DMS53 treated with DMSO at 0.1 percent for 48 hours (cell line): ENCODE data around the gene WIPF2.

Experiments used
- DNase-seq: peaks from one replicate; lab custom pipeline; 2025; ENCODE audit not compliant: unreplicated experiment; lab: John Stamatoyannopoulos, UW

The WIPF2 gene

DNA sequence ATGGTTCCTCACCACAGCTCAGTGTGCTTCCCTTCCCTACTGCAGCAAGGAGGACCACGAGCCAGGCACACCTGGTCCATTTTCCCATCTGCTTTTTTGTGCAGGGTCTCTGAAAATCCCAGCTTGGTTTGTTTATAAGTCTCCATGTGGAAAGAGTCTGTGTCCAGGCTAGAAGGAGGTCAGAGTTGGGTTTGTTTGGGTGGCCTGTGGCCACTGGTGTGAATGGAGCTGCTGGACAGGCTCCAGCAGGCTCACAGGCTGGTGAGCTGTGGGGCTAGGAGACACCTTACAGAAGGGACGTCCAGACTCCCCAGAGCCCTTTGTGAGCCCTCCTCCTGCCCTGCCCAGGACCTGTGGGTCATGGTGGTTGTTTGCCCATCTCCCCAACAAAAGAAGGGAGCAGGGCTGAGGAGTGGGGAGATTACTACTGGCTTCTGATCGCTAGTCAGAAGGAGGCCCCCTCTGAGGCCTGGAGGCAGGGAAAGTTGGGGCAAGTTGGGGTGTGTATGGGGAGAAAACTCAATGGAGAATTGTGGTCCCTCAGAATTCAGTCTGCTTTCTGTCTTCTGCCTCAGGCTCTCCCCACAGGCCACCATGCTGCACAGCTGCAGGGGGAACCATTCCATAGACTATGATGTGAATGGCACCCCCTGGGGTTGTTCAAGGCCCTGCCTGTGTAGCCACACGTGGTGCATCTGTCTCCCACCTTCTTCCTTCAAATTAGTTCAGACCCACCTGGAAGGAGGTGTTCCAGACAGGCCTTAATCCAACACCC, 94.0 kb downstream of the WIPF2 start:
- no peak for DNase-seq

DNA sequence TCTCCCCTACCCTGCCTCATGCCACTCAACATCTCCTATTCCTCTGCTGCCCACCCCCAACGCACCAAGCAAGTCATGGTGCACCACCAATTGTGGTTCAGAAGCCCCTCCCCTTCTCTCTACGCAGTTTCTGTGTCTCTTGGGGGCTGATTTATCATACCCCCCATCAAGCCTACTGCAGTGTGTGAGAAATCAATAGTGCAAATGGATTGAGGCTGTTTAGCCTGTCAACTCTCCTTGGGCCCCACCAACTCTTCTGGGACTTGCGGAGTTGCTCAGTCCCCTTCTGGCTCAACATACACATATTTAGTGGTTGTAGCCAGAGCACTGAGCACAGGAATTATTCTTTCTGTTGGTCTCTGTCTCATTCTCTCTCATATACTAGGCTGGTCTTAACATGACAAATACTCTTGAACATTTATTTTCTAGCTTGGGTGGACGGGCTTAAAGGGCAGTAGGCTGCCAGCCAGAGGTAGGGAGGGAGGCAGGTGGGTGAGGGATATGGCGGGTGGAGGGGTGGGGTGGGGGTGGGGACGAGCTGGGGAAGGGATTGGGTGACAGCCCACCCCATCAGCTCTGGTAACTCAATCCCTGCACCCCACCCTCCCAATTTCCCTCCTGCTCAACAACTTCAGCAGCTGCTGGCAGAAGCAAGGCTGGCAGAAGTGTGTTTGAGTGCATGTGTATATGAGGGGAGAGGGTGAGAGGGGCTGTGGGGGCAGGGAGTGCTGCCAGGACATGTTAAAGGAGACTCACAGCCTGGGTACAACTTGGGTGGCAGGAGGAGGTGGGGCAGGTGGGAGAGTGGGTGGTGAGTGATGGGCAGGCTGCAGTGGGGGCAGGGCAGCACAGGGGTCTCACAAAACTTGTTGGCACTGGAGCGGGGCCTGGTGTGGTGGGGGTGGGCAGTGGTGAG, 94.8 kb downstream of the WIPF2 start:
- DNase-seq, result no peak

DNA sequence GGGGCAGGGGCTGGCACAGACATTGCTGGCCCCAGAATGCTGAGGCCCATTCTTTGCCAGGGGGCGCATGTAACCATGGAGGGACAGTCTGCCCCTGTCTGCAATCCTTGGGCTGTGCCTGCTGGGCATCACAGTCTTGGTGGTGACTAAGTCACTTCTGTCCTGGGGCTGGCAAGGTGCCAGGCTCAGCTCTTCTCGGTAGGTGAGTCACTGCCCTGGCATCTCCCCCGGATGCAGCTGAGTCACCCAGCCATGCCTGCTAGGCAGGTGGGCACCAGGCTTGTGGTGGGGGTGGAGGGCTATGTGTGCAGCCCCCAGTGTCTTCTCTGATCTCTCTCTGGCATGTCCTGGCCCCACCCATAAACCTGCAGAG, 95.5 kb downstream of the WIPF2 start:
- peak; percentile 86 for DNase-seq

- DNase-seq, result no peak
Observed at GRCh38 chr17:40315206-40315605, 96.1 kb downstream of the WIPF2 start.

- no peak for DNase-seq
Observed at GRCh38 chr17:40315678-40316570, 96.8 kb downstream of the WIPF2 start.

DNA sequence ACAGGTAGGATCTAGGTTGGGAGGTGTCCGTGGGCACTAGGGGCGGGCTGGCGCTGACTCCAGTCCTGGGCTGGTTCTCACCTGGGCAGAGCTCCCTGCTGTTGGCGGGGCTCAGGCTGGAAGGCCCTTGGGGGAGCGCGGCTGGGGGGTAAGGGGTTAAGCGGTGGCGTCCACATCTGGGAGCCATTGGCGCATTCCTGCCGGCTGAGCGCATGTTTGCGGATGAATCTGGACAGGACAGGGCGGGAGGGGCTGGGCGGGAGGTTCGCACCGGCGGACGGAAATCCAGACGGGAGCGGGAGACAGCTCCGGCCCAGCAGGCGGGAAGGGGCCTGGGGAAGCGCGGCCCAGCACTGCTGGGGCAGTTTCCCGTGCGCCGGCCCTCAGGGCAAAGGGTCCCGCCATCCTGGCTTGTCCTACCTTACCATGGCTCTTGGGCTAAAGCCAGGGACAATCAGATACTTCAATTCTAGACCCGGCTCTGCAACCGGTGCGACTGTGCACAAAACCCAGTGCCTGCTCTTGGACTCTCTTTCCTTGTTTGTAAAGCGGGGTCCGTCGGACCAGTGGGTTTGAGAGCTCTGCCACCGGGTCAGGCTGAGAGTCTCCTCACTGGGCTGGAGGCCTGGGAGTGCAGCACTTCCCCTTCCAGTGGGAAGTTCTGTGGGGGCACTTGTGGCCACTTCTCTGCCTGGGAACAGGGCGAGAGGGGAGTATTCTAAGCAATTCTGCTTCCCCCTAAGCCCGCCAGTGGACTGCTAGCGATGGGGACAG, 97.7 kb downstream of the WIPF2 start:
- DNase-seq, result peak; percentile 18

DNA sequence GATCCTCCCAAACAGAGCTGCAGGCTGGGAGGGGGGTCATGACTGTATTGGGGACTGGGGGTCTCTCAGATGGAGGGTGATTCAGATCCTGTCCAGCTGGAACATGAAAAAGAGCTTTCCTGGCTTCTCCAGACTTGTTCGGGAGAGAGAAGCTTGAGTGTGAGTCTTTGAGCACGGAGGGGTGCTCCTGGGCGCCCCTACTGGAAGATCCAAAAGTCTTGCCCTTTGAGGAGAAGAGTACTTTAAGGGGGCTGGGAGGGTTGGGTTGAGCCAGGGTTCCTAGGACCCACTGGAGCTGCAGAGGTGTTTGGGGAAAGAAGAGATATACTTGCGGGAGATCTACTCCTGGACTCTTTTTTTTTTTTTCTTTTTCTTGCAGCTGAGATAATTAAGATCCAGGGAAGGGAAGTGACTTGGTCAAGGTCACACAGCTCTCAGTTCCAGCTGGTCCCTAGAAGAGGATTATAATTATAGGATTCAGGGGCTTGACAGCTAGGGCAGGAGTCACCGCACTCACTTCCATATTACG, 98.3 kb downstream of the WIPF2 start:
- peak; percentile 17 for DNase-seq

DNA sequence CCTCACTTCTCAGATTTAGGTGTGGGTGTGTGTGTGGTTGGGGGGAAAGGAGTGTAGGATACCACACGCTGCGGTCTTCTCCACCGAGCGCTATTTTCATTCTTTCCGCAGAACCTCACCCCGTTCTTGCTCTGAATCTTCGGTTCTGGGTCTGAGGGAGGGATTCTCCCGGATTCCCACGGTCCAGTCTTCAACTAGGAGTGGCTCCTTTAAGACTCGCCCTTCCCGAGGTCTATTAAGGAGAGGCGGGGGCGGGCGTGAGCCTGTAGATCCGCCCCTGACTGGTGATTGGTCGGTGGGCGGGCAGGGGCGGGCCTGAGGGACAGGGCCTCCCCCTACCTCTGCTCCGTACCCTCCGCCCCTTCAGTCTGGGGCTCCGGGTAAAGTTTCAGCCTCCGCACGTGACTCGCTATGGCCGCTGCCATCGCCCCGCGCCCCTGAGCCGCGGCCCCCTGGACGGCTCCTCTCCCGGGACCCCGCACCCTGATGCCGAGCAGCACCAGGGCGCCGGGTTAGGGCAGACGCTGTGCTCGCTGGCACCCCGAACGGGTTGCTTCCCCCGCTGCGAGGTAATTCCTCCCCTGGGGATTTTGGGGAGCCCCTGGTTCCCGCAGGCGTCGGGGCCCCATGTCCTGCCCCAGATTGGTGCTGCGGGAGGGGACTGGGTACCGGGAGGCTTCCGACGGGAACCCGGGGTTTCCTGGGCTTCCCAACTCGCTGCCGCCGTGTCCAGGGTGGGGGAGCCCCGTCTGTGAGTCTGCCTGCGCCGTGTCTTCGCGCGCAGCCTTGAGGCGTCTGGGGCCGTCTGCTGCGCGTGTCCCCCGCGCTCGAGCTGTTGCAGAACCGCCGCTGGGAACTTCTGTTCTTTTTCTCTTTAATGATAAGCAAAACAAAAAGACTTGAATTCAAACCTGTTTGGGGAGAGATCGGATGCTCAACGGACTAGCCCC, 99.1 kb downstream of the WIPF2 start:
- peak; percentile 79 for DNase-seq

DNA sequence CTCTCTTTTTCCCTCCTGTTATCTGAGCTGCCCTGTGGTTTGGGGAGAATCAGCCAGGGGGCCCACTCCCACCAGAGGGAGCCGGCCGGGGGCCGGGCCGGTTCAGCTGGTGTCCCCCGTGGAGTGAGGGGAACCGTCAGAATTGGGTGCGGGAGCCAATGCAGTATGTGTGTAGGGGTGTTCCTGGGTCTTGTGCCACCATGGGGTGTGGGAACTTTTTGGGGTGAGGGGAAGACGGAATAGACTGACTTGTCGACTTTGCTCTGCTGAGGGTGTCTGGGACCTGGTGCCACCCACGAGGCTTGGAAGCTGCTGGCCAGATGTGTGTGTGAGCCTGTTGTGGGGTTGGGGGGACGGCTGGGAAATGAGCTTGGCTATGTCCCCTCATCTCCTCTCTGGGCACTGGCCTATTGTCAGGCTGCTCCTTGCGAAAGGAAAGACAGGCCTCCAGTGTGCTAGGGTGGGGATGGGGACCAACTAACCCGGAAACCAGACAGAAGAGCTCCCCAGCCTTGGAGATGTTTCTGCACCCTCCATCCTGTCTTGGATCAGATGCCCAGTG, 99.8 kb downstream of the WIPF2 start:
- no peak for DNase-seq

DNA sequence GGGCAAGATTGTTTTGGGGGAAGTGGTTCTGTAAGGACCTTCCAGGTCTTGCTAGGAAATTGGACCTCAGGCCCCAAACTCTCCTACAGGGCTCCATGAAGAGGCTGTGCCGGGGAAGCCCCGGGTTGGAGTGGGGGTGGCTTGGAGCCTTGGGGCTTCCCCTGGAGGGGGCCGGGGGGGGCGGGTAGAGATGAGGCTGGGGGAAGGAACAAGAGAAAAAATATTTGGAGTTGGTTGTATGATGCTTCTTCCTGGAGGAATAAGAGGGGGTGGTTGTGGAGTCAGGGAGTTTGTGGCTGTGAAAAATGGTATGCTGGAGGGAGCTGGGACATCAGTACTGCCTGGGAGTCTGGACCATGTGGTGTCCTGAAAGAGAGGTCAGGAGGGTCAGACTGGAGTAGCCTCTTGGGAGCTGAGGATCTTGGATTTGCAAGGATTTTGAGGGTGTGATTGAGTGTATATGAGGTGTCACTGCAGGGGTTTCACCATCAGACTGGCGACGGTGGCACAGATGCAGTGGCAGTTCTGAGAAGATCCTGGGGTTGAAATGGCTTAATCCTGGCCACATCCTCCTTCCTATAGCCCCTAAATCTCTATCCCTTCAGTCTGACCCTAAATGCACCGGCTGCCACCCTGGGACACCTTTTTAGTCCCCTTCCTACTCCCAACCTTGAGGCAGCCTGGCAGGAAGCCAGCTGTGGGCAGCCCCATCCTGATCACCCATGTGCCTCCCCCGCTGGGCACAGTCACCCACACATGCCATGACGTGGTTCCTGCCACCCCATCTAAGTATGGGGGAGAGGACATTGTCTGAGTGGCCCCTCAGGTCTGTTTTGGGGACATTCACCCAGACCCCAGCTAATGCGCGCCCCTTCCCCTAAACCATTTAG, 100.8 kb downstream of the WIPF2 start:
- no peak for DNase-seq

DNA sequence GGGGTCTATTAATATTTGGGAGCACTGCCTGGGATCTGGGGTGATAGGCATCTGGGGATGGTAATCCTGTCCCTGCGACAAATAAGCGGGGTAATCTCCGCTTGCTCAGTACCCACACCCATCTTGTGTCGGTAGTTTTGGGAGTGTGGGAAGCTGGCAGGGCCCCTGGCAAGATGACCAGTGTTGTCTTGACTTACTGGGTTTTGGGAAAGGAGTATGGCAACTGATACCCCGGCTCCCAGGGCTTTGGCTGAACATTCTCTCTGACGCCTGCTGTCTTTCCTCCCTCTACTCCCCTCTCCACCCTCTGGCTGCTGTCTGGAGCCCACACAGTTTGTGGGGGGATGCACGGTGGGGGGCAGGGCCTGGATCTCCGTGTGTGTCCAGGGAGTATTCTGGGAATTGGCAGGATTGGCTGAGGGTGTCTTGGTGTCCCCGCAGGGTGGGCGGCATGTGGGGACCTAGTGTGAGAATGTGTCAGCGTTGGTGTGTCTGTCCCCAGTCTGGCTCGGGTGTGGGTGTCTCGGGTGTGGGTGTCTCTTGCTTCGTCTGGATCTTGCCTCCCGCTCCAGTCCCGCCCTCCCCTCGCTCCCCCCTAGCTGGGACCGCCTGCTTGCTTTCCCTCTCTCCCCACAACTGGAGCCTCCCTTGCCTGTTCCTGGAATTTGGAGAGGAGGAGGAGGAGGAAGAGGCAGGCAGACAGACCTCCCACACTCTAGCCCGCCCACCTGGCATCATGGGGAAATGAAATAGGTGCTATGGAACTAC, 101.8 kb downstream of the WIPF2 start:
- no peak for DNase-seq

DNA sequence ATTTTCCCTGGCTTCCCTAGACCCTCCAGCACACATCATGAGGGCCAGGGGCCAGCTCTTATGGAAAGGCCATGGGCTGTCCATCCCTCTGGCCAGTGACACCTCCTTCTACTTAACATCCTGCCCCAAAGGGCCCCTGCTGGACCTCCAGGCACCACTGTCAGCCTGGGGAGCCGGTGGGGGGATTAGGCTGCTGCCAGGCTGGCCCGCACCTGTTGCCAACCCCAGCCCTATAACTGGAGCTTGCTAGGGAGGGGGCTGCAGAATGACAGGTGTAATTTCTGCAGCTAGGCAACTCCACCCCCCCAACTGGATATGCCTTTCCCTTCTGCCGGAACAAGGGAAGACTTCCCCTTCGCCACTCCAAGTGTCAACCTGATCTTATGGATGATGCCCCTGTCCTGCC, 102.4 kb downstream of the WIPF2 start:
- no peak for DNase-seq

GRCh38 chr17:40321961-40322357, 102.9 kb downstream of the WIPF2 start:
- no peak for DNase-seq

DNA sequence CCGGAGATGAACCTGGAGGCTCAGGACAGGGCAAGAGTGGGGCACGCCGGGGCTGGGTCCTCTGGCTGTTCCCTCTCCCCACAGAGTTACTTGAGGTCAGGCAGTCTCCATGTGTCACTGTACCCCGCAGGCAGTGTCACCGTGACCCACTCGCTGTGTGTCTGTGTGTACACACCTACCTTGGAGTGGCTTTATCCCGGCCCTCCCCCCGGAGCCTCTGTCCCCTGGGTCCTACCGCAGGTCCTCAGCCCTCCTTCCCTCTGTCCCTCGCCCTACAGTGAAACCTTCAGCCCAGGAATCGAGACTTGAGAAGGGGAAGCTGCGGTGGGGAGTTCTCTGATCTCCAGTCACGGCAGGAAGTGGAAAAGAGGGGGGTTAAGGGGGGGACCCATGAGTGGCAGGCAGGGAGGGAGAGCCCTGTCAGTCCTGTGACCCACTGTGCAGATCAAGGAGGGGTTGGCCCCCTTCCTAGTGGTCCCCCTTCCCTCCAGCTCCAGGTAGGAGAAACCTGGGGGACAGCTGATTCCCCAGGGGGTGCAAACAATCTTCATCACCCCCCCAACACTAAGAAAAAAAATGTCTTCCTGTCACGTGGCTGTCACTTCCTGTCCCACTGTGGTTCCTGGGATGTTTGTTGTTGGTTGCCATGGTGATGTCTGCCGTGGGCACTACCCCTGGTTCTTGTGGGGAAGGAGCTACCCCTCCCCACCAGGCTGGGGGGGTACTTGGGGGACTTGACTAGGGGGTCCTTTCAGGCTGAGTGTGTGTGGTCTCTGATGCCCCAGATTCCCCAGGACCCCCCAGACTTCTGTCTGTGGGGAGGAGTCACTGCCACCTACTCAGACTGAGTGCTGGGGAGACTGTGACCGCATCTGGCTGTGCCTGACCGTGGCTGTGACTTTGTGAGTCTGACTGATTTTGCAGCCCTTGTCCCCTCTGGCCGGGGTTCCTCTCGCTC, 103.5 kb downstream of the WIPF2 start:
- DNase-seq, result no peak

DNA sequence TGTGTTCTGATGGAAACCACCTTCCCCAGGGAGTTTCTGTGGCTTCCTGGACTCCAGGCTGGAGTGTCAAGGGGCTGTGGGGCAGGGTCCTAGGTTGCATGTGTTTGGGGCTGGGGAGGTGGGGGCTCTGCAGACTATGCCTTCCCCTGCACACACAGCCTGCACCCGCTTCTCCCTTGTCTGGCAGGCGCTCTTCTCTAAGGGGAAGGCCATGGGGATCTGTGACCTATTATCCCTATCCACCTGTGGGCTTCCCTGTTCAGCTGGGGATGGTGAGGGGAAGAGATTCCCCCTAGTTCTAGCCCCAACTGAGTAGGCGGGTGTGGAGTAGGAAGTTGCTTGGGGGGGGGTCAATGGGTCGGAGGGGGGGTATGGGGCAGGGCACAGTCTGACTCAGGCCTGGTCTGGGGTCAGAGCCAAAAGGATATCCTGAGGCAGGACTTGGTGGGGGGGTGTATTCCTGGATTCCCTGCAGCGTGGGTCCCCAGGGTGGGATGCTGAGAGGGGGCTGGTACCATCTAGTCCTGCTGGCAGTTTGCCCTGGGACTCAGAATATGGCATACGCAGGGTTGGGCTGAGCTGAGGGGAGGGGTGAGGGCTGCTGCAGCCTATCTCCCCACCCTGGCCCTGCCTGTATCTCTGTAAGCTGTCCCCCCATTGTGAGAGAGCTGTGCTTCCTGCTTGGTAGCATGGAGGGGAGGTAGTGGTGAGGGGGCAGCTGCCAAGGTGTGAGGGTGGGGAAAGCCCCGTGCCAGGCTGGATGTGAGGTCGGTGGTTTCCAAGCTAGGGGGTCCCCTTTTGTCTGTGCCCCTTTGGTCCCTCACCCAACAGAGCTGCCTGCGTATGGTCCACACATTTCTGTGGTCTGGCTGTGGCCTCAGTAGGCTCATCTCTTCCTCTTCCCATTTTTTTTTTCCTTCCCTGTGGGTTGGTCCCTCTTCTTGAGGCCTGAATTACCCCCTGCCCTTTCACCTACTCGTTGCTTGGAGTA, 104.6 kb downstream of the WIPF2 start:
- no peak for DNase-seq
